Measurements from ENCODE around the gene NR1D1.
"Not testable (repeated sequence)": the region's sequence is repeated elsewhere in the genome, so short reads cannot be mapped to it uniquely, and the experiment has no call there.

NR1D1 gene

DNA sequence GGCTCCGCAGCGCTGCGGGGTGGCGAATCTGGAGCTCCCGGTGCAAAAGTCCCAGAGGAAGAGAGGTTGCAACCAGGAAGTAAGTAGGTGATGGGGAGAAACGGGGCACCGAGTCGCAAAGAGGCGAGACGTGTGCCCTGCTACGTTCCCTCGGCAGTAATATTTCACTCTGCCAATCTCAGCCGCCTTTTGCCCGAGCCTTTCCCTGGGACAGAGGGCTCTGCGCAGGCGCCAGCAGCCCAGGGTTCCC lies at the start of gene NR1D1:
NR1D1 (minus strand) TSS at position 171 of the 250 bp plus-strand sequence. CDS start 495 bp downstream, outside the sequence.
- DNase-seq (ENCODE audit: low read depth in 1 of 2, low spot score in 1 of 2), result no peak

DNA sequence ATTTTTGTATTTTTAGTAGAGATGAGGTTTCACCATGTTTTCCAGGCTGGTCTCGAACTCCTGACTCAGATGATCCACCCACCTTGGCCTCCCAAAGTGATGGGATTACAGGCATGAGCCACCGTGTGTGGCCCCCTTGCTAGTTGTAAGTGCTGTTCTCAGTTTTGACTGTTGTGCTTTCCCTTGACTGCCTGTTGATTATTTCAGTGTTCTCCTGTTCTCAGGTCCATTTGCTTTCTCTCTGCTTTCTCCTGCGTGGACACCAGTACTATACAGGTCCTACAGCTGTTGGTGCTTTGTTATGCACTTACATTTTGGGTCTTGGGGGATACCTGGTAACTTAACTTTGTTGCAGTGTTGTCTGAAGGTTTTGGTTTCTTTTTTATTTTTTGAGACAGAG lies 48.1 kb upstream of the NR1D1 start:
- no peak for DNase-seq (ENCODE audit: low read depth in 1 of 2, low spot score in 1 of 2)

DNA sequence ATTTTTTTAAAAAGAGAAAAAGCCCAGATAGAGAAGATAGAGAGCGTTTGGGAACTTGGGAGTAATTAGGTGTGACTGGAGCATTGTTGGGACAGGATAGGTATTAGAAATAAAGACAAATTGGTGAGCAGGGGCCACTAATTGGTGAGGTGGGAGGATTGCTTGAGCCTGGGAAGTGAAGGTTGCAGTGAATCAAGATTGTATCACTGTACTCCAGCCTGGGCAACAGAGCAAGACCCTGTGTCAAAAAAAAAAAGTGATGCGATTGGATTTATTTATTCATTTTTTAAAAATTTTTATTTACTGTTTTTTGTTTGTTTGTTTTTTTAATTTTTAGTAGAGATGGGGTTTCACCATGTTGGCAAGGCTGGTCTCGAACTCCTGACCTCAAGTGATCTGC lies 45.1 kb upstream of the NR1D1 start:
- no peak for DNase-seq (ENCODE audit: low read depth in 1 of 2, low spot score in 1 of 2)

DNA sequence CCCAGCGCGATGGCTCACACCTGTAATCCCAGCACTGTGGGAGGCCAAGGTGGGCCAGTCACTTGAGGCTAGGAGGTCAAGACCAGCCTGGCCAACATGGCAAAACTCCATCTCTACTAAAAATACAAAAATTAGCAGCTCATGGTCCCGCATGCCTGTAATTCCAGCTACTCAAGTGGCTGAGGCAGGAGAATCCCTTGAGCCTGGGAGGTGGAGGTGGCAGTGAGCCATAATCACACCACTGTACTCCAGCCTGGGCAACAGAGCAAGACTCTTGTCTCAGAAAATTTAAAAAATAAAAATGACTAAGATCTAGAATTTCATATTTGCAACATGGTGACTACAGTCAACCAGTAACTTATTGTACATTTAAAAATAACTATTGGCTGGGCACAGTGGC lies 42.8 kb upstream of the NR1D1 start:
- DNase-seq (ENCODE audit: low read depth in 1 of 2, low spot score in 1 of 2), result not testable (repeated sequence)

DNA sequence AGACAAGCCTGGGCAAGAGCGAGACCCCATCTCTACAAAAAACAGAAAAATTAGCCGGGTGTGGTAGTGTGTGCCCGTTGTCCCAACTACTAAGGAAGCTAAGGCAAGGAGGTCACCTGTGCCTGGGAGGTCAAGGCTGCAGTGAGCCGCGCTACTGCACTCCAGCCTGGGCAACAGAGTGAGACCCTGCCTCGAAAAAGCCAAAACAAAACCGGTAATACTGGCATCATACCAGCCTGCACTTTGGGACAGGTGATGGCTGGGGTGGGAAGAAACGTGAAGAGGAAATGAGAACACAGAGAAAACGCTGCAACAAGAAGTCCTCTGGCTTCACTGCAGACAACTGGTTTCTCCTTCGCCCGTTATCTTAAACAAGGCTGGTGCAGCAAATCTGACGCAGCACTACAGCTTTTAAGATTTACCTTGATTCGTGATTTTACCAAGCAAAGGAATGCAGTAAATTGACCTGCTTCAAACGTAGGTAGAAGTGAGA lies 39.2 kb upstream of the NR1D1 start:
- DNase-seq (ENCODE audit: low read depth in 1 of 2, low spot score in 1 of 2), result no peak

- DNase-seq (ENCODE audit: low read depth in 1 of 2, low spot score in 1 of 2), result no peak
Measured at GRCh38 chr17:40135817-40136216, 35.4 kb upstream of the NR1D1 start.

- no peak for DNase-seq (ENCODE audit: low read depth in 1 of 2, low spot score in 1 of 2)
Measured at GRCh38 chr17:40134184-40134583, 33.8 kb upstream of the NR1D1 start.

GRCh38 chr17:40130352-40131042 lies 30.1 kb upstream of the NR1D1 start:
- no peak for DNase-seq (ENCODE audit: low read depth in 1 of 2, low spot score in 1 of 2)

DNA sequence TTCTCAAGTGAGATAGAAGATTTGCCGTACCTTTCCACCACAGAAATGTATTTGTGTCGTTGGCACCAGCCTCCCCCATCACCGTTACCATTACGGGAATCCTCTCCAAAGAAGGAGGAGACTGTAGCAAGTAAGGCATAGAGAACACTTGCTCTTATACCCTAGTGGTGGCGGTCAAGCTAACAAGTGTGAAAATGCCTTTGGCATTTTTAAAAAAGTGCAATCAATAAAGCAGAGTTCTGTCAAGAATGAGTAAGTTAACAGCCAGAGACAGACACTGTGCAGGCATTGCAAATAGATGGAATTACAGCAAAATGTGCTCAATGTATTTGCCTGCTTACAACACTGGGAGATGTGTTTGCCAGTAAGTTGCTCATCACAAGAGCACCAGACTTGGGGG lies 29.1 kb upstream of the NR1D1 start:
- no peak for DNase-seq (ENCODE audit: low read depth in 1 of 2, low spot score in 1 of 2)

GRCh38 chr17:40124279-40125141 lies 24.1 kb upstream of the NR1D1 start:
- no peak for DNase-seq (ENCODE audit: low read depth in 1 of 2, low spot score in 1 of 2)

GRCh38 chr17:40123811-40124114 lies 23.4 kb upstream of the NR1D1 start:
- no peak for DNase-seq (ENCODE audit: low read depth in 1 of 2, low spot score in 1 of 2)

- DNase-seq (ENCODE audit: low read depth in 1 of 2, low spot score in 1 of 2), result peak in 1 of 2 donors; percentile 48
Measured at GRCh38 chr17:40122999-40123810, 22.8 kb upstream of the NR1D1 start.

- DNase-seq (ENCODE audit: low read depth in 1 of 2, low spot score in 1 of 2), result peak in 1 of 2 donors; percentile 42
Measured at GRCh38 chr17:40122136-40122998, 22.0 kb upstream of the NR1D1 start.

GRCh38 chr17:40121181-40122135 lies 21.1 kb upstream of the NR1D1 start, which contains the start of gene MSL1:
Gene MSL1 (plus strand): TSS chr17:40121971. CDS start chr17:40122613, 642 bp downstream.
- DNase-seq (ENCODE audit: low read depth in 1 of 2, low spot score in 1 of 2), result peak; percentile 74 to 81

GRCh38 chr17:40115101-40115436 lies 14.7 kb upstream of the NR1D1 start:
- DNase-seq (ENCODE audit: low read depth in 1 of 2, low spot score in 1 of 2), result no peak

DNA sequence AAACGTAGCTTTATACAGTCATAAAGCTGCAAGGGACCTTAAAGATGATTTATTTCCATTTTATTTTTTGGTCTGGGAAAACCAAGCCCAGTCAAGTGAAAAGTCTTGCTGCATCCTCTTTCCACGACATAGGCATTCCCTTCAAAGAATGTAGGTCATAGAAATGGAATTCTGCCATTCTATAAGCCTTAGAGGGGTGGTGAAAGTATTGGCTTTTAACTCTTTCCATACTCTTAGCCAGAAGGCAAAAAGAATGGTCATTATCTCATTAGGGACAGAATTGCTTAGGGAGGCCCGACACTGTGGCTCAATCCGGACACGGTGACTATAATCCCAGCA lies 13.5 kb upstream of the NR1D1 start:
- DNase-seq (ENCODE audit: low read depth in 1 of 2, low spot score in 1 of 2), result no peak

DNA sequence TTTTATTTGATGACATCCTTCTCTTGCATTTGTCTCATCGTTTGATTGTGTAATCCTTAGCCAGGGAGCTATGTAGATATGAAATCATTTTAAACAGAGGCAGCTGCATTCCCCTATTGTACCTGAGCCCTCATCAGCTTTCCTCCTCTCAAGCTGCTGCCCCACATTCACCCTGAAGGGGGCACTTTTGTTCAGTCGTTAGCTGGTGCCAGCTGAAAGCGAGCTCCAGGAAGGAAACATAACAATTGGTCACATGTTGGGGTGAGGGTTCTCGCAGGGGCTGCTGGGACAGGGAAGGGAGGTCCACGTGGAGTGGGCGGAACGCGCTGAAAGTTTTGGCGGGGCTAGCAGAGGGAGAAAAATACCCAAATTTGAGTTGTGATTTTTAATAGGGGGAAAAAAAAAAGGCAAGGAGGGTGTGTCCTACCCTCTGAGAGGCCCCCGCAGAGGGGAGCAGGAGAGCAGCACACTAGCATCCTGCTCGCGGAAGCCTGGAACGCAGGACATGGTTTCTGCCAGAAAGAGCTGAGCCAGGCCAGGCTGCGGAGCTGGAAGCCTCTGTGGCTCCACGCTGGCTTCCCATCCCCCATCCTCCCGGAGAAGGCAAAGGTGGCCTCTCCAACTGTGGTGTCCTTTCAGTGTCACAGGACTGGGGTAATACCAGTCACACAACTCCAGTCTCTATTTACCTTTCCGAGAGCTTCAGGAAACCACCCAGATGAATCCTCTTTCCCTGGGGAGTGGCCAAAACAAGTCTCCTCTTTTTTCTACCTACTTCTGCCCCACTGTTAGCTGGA lies 12.9 kb upstream of the NR1D1 start:
- DNase-seq (ENCODE audit: low read depth in 1 of 2, low spot score in 1 of 2), result peak; percentile 82 to 83

- no peak for DNase-seq (ENCODE audit: low read depth in 1 of 2, low spot score in 1 of 2)
Measured at GRCh38 chr17:40112718-40113109, 12.3 kb upstream of the NR1D1 start.

DNA sequence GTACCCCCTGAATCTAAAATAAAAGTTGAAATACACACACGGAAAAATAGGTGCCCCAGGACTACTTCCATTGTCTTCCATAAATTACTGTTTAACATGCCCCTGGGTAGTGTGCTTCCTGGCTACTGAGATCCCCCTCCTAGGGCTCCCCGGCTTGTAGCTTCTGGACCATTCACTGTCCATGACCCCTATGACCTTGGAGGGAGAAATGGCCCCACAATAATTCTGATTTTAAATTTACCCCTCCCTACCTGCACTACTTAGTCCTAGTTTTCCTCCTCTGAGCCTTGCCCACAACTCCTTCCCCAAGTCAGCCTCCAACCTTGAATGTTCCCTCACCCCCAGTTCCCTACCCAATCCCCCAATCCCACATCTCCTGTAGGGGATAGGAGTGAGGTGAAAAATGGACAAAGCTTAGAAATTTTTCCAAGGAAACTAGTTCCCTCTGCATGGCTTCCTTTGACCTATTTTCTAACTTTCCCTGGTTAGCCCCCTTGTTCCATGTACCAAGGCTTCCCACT lies 11.9 kb upstream of the NR1D1 start:
- DNase-seq (ENCODE audit: low read depth in 1 of 2, low spot score in 1 of 2), result no peak
